ENCODE measurements around the gene CDADC1. TPM values are rescaled to one million over a fixed set of nuclear protein-coding genes. Genes with fewer than 3 reads are reported as not detected.
A peak's percentile ranks its signal among the peaks of the same experiment; 100 is the strongest.

CDADC1 gene
- total RNA-seq, 1 experiment from 2014 or later, result 7.6 TPM

GRCh38 chr13:49300739-49301589, 53.2 kb downstream of the CDADC1 start:
- peak overlapping the region; percentile 71 for H3K4me2 ChIP-seq (ENCODE audit: low read length)
- peak; percentile 42 for DNase-seq (ENCODE audit: low read depth, low spot score)
- ChIA-PET RAD21 (ENCODE audit: low non-redundant PET in 1 of 2, low total read pairs in 2 of 2, uncharacterized antibody in 2 of 2, unreplicated experiment in 2 of 2) (interaction anchor here (0.6 to 1.0 kb wide), 3 partner anchors 136 to 306 kb away, joined by 3 to 4 read pairs (median 4); no protein-coding TSS in a partner anchor), POLR2A (no interaction called here), CTCF (interaction anchor here (0.6 to 1.0 kb wide), 5 partner anchors 13 to 306 kb away, joined by 3 read pairs; no protein-coding TSS in a partner anchor)
- BruUV-seq (replicated peaks), result no TSS peak
- no peaks in the 10 kb centered on the region for H3K79me2 ChIP-seq (ENCODE audit: insufficient read depth, low read length)
- H3K9me3 ChIP-seq (ENCODE audit: control insufficient read depth in 1 of 2, insufficient read depth in 1 of 2, low read depth in 1 of 2, low read length in 2 of 2), result no peaks in the 10 kb centered on the region
- ATAC-seq, result peak; percentile 90
- H3K4me1 ChIP-seq (ENCODE audit: control insufficient read depth in 1 of 2, insufficient read depth in 2 of 2, low read length in 2 of 2), result peaks cover 7 to 20% of the 10 kb centered on the region in 2 experiments
- no peaks in the 10 kb centered on the region for H3K36me3 ChIP-seq (ENCODE audit: control insufficient read depth in 1 of 2, insufficient read depth in 2 of 2, low read length in 2 of 2)
- H4K20me1 ChIP-seq (ENCODE audit: insufficient read depth), result no peaks in the 10 kb centered on the region
- peak overlapping the region; percentile 16; the same call in 1 of the 2 replicates for H3K9ac ChIP-seq (ENCODE audit: low read length)
- H2AFZ ChIP-seq (ENCODE audit: low read depth, low read length, poor library complexity, severe bottlenecking), result peak overlapping the region; percentile 64
- H3K27ac ChIP-seq (ENCODE audit: low read depth, low read length), result no peak overlapping the region
- TF ChIP-seq ZNF274 (IDR thresholded peaks at IDR 0.05; ENCODE audit: low read depth, low read length), result no peak
- TF ChIP-seq JUND (IDR thresholded peaks at IDR 0.05), result no peak
- TF ChIP-seq ZFX (IDR thresholded peaks at IDR 0.05), result no peak
- no peak for TF ChIP-seq EGR1 (IDR thresholded peaks at IDR 0.05; ENCODE audit: low read depth)
- no peak for TF ChIP-seq ZBTB33 (IDR thresholded peaks at IDR 0.05; ENCODE audit: extremely low read depth, insufficient replicate concordance, low read length)
- no peak for TF ChIP-seq EZH2 (IDR thresholded peaks at IDR 0.05)
- TF ChIP-seq SIN3A (IDR thresholded peaks at IDR 0.05; ENCODE audit: low read depth), result no peak
- TF ChIP-seq CTCF (IDR thresholded peaks at IDR 0.05 in 2 of 3, conservative IDR thresholded peaks at IDR 0.05 in 1 of 3; ENCODE audit: borderline replicate concordance in 1 of 3, insufficient read depth in 1 of 3, low read depth in 2 of 3, low read length in 2 of 3), result peak; percentile 82 to 95 (median 87)
- TF ChIP-seq TCF7L2 (IDR thresholded peaks at IDR 0.05; ENCODE audit: borderline replicate concordance, extremely low read depth, insufficient read depth, insufficient read length), result no peak
- TF ChIP-seq ELF1 (IDR thresholded peaks at IDR 0.05; ENCODE audit: borderline replicate concordance, low read depth), result no peak
- TF ChIP-seq RAD21 (IDR thresholded peaks at IDR 0.05; ENCODE audit: low read depth), result peak; percentile 96
- no peak for TF ChIP-seq CBX3 (IDR thresholded peaks at IDR 0.05; ENCODE audit: low read depth)
- no peak for TF ChIP-seq REST (IDR thresholded peaks at IDR 0.05; ENCODE audit: low read depth)
- no peaks in the 10 kb centered on the region for H3K9me2 ChIP-seq (ENCODE audit: insufficient read depth)
- H3K4me3 ChIP-seq (replicated peaks in 1 of 2; ENCODE audit: low read depth in 1 of 2, low read length in 2 of 2), result peak overlapping the region; percentile 20 to 47; a peak in 3 of 4 replicates
- intact Hi-C loops (cut with micrococcal nuclease), result loop anchor here (1.0 to 2.0 kb wide), 3 partner anchors 136 to 306 kb away; no protein-coding TSS in a partner anchor
- no peaks in the 10 kb centered on the region for H3K27me3 ChIP-seq (ENCODE audit: insufficient read depth, low read length)
